SK-N-SH (cell line): Measurements from ENCODE around the gene CRIM1. TPM values are rescaled to one million over a fixed set of nuclear protein-coding genes. Genes with fewer than 3 reads are reported as not detected.
A peak's percentile ranks its signal among the peaks of the same experiment; 100 is the strongest.

Source experiments
- CTCF ChIA-PET: fragments of 300-600, 350-600 bp; formaldehyde crosslinking; extraction: SDS; loops from one replicate; lab custom pipeline; 2021; lab: Yijun Ruan, JAX
- POLR2A ChIA-PET: fragments of 350-600 bp; sonication (Branson Sonifier 250); formaldehyde crosslinking; extraction: SDS; loops from one replicate; lab custom pipeline; 2020; ENCODE audit warnings: antibody characterized with exemption, inconsistent platforms; lab: Yijun Ruan, JAX
- DNase-seq: peaks from one replicate; pipeline ENCODE4 v3.0.0; 2012
- H2AFZ ChIP-seq: fragments of 200-600 bp; sonication (generic); 2 replicates; pipeline ENCODE4 v1.8.1; 2016; ENCODE audit warnings: antibody characterized with exemption, mild to moderate bottlenecking, low read depth
- H3F3A ChIP-seq: fragments of 200-600 bp; sonication (generic); replicated peaks from 2 replicates; pipeline ENCODE3; 2016; ENCODE audit warnings: antibody characterized with exemption, mild to moderate bottlenecking; ENCODE audit not compliant: insufficient read depth
- H3K27ac ChIP-seq, 2 experiments: fragments of 200-500 bp in 1 of 2; fragments of 200-600 bp in 1 of 2; sonication (Bioruptor generic) in 1 of 2; sonication (generic), shearing (Covaris generic) in 1 of 2; 2 replicates each; pipeline versions ENCODE4 v1.5.1 to v1.6.1; 2014 to 2016; ENCODE audit warnings: low read depth in 2 of 2, inconsistent platforms in 1 of 2, low read length in 1 of 2, mild to moderate bottlenecking in 1 of 2, mixed read lengths in 1 of 2
- H3K27me3 ChIP-seq: fragments of 200-600 bp; sonication (generic), shearing (Covaris generic); 2 replicates; pipeline ENCODE4 v1.6.1; 2016; ENCODE audit warnings: mixed run types; ENCODE audit not compliant: insufficient read depth
- H3K36me3 ChIP-seq, 2 experiments: fragments of 200-500 bp in 1 of 2; fragments of 200-600 bp in 1 of 2; sonication (Bioruptor generic) in 1 of 2; sonication (generic) in 1 of 2; replicated peaks in 1 of 2; 2 replicates each; pipeline versions ENCODE3 to v1.5.1; 2014 to 2016; ENCODE audit warnings: low read length in 1 of 2, mild to moderate bottlenecking in 1 of 2; ENCODE audit not compliant: insufficient read depth in 2 of 2, control insufficient read depth in 1 of 2
- H3K4me1 ChIP-seq, 2 experiments: fragments of 200-500 bp in 1 of 2; fragments of 200-600 bp in 1 of 2; sonication (Bioruptor generic) in 1 of 2; sonication (generic), shearing (Covaris generic) in 1 of 2; 2 replicates each; pipeline versions ENCODE4 v1.5.1 to v1.6.1; 2014 to 2016; ENCODE audit warnings: low read depth in 1 of 2, low read length in 1 of 2, mixed run types in 1 of 2; ENCODE audit not compliant: insufficient read depth in 2 of 2, control insufficient read depth in 1 of 2
- H3K4me2 ChIP-seq: fragments of 200-600 bp; sonication (generic), shearing (Covaris generic); 2 replicates; pipeline ENCODE4 v1.6.1; 2017; ENCODE audit warnings: mixed run types
- H3K4me3 ChIP-seq, 2 experiments: fragments of 200-500 bp in 1 of 2; fragments of 200-600 bp in 1 of 2; sonication (Bioruptor generic) in 1 of 2; sonication (generic), shearing (Covaris generic) in 1 of 2; 2 replicates each; pipeline versions ENCODE4 v1.5.1 to v1.8.1; 2014 to 2016; ENCODE audit warnings: low read depth in 2 of 2, inconsistent platforms in 1 of 2, low read length in 1 of 2, mild to moderate bottlenecking in 1 of 2, mixed read lengths in 1 of 2, moderate library complexity in 1 of 2
- H3K79me2 ChIP-seq: fragments of 200-600 bp; sonication (generic); 2 replicates; pipeline ENCODE4 v1.8.1; 2017; ENCODE audit warnings: mild to moderate bottlenecking; ENCODE audit not compliant: insufficient read depth
- H3K9ac ChIP-seq: fragments of 200-600 bp; sonication (generic); 2 replicates; pipeline ENCODE4 v1.6.1; 2017; ENCODE audit warnings: mixed run types
- H3K9me2 ChIP-seq: fragments of 200-600 bp; sonication (generic); 2 replicates; pipeline ENCODE4 v1.6.1; 2017; ENCODE audit warnings: mixed run types
- H3K9me3 ChIP-seq: fragments of 200-600 bp; sonication (generic); 2 replicates; pipeline ENCODE4 v1.6.1; 2017; ENCODE audit warnings: mixed run types, mild to moderate bottlenecking, moderate library complexity
- H4K20me1 ChIP-seq: fragments of 200-600 bp; sonication (generic); 2 replicates; pipeline ENCODE4 v1.6.1; 2017; ENCODE audit warnings: mild to moderate bottlenecking, mixed run types; ENCODE audit not compliant: insufficient read depth
- ELF1 ChIP-seq: IDR thresholded peaks from 2 replicates; pipeline ENCODE4 v1.4.0; 2012
- FOXJ3 ChIP-seq: sonication (generic); formaldehyde crosslinking; IDR thresholded peaks from 2 replicates; pipeline ENCODE4 v1.5.1; 2020; ENCODE audit warnings: mild to moderate bottlenecking, missing genetic modification reagents
- FOXM1 ChIP-seq: IDR thresholded peaks from 2 replicates; pipeline ENCODE4 v1.4.0; 2012; ENCODE audit warnings: low read depth, mild to moderate bottlenecking
- GABPA ChIP-seq: IDR thresholded peaks from 2 replicates; pipeline ENCODE4 v1.4.0; 2012; ENCODE audit warnings: low read depth, mild to moderate bottlenecking
- GATA2 ChIP-seq: sonication (generic); formaldehyde crosslinking; IDR thresholded peaks from 2 replicates; pipeline ENCODE4 v1.5.0; 2020; ENCODE audit warnings: mild to moderate bottlenecking, missing genetic modification reagents
- MEF2A ChIP-seq: IDR thresholded peaks from 2 replicates; pipeline ENCODE4 v1.4.0; 2012; ENCODE audit warnings: low read depth, borderline replicate concordance
- NFIC ChIP-seq: IDR thresholded peaks from 2 replicates; pipeline ENCODE4 v1.4.0; 2012; ENCODE audit warnings: borderline replicate concordance
- NRF1 ChIP-seq: IDR thresholded peaks from 2 replicates; pipeline ENCODE4 v1.6.1; 2012; ENCODE audit warnings: low read depth, mild to moderate bottlenecking, low read length
- RCOR1 ChIP-seq: fragments of 150-350 bp; IDR thresholded peaks from 2 replicates; pipeline ENCODE4 v1.6.1; 2017; ENCODE audit warnings: antibody characterized with exemption, low read length
- RFX5 ChIP-seq: IDR thresholded peaks from 2 replicates; pipeline ENCODE4 v1.6.1; 2012; ENCODE audit warnings: mild to moderate bottlenecking, improper control_type of control experiment, low read length
- SIN3A ChIP-seq: IDR thresholded peaks from 2 replicates; pipeline ENCODE4 v1.6.1; 2012; ENCODE audit warnings: low read depth, mild to moderate bottlenecking, low read length, moderate library complexity, borderline replicate concordance
- SMC3 ChIP-seq: IDR thresholded peaks from 2 replicates; pipeline ENCODE4 v1.6.1; 2012; ENCODE audit warnings: low read depth, low read length, improper control_type of control experiment
- TEAD4 ChIP-seq: IDR thresholded peaks from 2 replicates; pipeline ENCODE4 v1.4.0; 2012; ENCODE audit warnings: mild to moderate bottlenecking, borderline replicate concordance; ENCODE audit not compliant: insufficient read depth
- YY1 ChIP-seq: IDR thresholded peaks from 2 replicates; pipeline ENCODE4 v1.4.0; 2012; ENCODE audit warnings: low read depth, mild to moderate bottlenecking
- WGBS: methylation state at CpG from one replicate; pipeline ENCODE4 v1.1.6; 2017; ENCODE audit warnings: low lambda C conversion rate; 5-methylcytosine and 5-hydroxymethylcytosine counted together
- polyA plus RNA-seq, 3 experiments: library from polyadenylated mRNA; depleted of rRNA; stranded (reverse); fragments of >200 nt; gene quantifications; 2 replicates each; pipeline ENCODE4 v1.2.3, GENCODE V29; 2012
- TF ChIP-seq, protein P1 (sequence below): IDR thresholded peaks from 2 replicates; pipeline ENCODE4; 2012
- TF ChIP-seq, protein P2 (sequence below): IDR thresholded peaks from 2 replicates; pipeline ENCODE4 v1.4.0; 2012; ENCODE audit warnings: low read depth, borderline replicate concordance
- TF ChIP-seq, protein P3 (sequence below): IDR thresholded peaks from 2 replicates; pipeline ENCODE4 v1.6.1; 2012; ENCODE audit warnings: mild to moderate bottlenecking, low read depth, low read length, moderate library complexity
- TF ChIP-seq, protein P4 (sequence below): fragments of 150-350 bp; IDR thresholded peaks from 2 replicates; pipeline ENCODE4 v1.6.1; 2016; ENCODE audit warnings: mild to moderate bottlenecking, low read depth, low read length

The CRIM1 gene
- polyA plus RNA-seq, 1 of the 3 experiments (the other 2 are of a cell fraction) = 244 TPM

DNA sequence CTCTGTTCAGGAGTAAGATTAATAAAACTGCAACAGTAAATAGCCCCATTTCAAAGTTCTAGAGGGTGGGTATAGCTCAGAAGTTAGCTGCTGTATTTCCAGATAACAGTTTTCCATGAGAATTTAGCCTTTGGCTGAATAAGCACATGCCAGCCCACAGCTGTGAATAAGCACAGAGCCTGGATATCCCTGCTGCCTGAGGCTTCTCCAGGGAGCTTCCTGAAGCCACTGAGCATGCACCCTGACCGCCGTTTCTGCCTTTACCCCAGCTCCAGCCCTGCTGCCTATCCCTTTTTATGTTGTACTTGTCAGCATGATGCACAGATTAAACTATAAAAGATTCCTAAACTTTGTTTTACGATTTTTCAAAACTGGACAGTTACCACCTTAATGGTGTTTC lies 157.1 kb downstream of the CRIM1 start:
- H3K79me2 ChIP-seq = peaks cover 79% of the 10 kb centered on the region
- TF ChIP-seq SIN3A = no peak
- TF ChIP-seq GABPA = no peak
- H3K9me3 ChIP-seq = no peaks in the 10 kb centered on the region
- ChIA-PET POLR2A (no interaction called here), CTCF (interaction anchor here (1.0 to 1.2 kb wide), 4 partner anchors 9 to 272 kb away, joined by 3 to 4 read pairs (median 3); no protein-coding TSS in a partner anchor)
- H3K36me3 ChIP-seq = peaks cover 77 to 97% of the 10 kb centered on the region in 2 experiments
- peaks cover 64% of the 10 kb centered on the region for H3F3A ChIP-seq
- DNase-seq = peak; percentile 25
- H3K9me2 ChIP-seq = no peaks in the 10 kb centered on the region
- no peaks in the 10 kb centered on the region for H3K27me3 ChIP-seq
- WGBS = 79% methylated on average over 3 of the region's 3 CpGs
- H2AFZ ChIP-seq = no peak overlapping the region
- H3K4me1 ChIP-seq = peaks cover 0 to 5% of the 10 kb centered on the region in 2 experiments; a peak in 2 of 4 replicates
- H3K4me3 ChIP-seq = no peak overlapping the region
- H3K9ac ChIP-seq = no peak overlapping the region
- H3K27ac ChIP-seq = no peak overlapping the region
- no peak overlapping the region for H3K4me2 ChIP-seq
- H4K20me1 ChIP-seq = no peaks in the 10 kb centered on the region

DNA sequence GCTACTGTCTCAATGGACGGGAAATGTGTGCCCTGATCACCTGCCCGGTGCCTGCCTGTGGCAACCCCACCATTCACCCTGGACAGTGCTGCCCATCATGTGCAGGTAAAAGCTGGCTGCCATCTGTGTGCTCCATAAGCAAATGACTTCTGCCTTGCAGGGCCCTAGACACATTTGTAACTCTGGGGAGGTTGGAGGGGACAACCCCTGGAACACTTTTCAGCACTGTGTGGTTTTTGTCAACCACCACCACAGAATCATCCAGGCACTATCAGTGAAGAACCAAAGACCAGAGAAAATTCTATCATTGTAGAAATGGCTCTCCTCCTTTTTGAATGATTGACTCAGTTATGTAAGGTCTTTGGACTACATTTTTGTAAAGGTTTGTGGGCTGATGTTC lies 158.1 kb downstream of the CRIM1 start:
- no peak for DNase-seq
- 84% methylated on average over 2 of the region's 2 CpGs for WGBS
- peaks cover 63% of the 10 kb centered on the region for H3F3A ChIP-seq
- no peak overlapping the region for H3K27ac ChIP-seq
- no peak overlapping the region for H3K4me2 ChIP-seq
- H3K36me3 ChIP-seq = peaks cover 81 to 97% of the 10 kb centered on the region in 2 experiments
- H3K79me2 ChIP-seq = peaks cover 79% of the 10 kb centered on the region
- TF ChIP-seq, protein P1, sequence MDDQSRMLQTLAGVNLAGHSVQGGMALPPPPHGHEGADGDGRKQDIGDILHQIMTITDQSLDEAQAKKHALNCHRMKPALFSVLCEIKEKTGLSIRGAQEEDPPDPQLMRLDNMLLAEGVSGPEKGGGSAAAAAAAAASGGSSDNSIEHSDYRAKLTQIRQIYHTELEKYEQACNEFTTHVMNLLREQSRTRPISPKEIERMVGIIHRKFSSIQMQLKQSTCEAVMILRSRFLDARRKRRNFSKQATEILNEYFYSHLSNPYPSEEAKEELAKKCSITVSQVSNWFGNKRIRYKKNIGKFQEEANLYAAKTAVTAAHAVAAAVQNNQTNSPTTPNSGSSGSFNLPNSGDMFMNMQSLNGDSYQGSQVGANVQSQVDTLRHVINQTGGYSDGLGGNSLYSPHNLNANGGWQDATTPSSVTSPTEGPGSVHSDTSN = no peak
- TF ChIP-seq NRF1 (no peak), GATA2 (no peak), ELF1 (no peak), RFX5 (no peak), MEF2A (no peak), NFIC (no peak), FOXJ3 (CRISPR knock-in tag) (no peak), FOXM1 (no peak), RCOR1 (no peak), YY1 (no peak), SMC3 (no peak), TEAD4 (no peak)
- TF ChIP-seq, protein P2, sequence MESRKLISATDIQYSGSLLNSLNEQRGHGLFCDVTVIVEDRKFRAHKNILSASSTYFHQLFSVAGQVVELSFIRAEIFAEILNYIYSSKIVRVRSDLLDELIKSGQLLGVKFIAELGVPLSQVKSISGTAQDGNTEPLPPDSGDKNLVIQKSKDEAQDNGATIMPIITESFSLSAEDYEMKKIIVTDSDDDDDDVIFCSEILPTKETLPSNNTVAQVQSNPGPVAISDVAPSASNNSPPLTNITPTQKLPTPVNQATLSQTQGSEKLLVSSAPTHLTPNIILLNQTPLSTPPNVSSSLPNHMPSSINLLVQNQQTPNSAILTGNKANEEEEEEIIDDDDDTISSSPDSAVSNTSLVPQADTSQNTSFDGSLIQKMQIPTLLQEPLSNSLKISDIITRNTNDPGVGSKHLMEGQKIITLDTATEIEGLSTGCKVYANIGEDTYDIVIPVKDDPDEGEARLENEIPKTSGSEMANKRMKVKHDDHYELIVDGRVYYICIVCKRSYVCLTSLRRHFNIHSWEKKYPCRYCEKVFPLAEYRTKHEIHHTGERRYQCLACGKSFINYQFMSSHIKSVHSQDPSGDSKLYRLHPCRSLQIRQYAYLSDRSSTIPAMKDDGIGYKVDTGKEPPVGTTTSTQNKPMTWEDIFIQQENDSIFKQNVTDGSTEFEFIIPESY = no peak
- TF ChIP-seq, protein P3, sequence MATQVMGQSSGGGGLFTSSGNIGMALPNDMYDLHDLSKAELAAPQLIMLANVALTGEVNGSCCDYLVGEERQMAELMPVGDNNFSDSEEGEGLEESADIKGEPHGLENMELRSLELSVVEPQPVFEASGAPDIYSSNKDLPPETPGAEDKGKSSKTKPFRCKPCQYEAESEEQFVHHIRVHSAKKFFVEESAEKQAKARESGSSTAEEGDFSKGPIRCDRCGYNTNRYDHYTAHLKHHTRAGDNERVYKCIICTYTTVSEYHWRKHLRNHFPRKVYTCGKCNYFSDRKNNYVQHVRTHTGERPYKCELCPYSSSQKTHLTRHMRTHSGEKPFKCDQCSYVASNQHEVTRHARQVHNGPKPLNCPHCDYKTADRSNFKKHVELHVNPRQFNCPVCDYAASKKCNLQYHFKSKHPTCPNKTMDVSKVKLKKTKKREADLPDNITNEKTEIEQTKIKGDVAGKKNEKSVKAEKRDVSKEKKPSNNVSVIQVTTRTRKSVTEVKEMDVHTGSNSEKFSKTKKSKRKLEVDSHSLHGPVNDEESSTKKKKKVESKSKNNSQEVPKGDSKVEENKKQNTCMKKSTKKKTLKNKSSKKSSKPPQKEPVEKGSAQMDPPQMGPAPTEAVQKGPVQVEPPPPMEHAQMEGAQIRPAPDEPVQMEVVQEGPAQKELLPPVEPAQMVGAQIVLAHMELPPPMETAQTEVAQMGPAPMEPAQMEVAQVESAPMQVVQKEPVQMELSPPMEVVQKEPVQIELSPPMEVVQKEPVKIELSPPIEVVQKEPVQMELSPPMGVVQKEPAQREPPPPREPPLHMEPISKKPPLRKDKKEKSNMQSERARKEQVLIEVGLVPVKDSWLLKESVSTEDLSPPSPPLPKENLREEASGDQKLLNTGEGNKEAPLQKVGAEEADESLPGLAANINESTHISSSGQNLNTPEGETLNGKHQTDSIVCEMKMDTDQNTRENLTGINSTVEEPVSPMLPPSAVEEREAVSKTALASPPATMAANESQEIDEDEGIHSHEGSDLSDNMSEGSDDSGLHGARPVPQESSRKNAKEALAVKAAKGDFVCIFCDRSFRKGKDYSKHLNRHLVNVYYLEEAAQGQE = no peak
- TF ChIP-seq, protein P4, sequence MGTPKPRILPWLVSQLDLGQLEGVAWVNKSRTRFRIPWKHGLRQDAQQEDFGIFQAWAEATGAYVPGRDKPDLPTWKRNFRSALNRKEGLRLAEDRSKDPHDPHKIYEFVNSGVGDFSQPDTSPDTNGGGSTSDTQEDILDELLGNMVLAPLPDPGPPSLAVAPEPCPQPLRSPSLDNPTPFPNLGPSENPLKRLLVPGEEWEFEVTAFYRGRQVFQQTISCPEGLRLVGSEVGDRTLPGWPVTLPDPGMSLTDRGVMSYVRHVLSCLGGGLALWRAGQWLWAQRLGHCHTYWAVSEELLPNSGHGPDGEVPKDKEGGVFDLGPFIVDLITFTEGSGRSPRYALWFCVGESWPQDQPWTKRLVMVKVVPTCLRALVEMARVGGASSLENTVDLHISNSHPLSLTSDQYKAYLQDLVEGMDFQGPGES = no peak
- TF ChIP-seq, all 33 proteins: peak for 0
- H4K20me1 ChIP-seq = no peaks in the 10 kb centered on the region
- H2AFZ ChIP-seq = no peak overlapping the region
- no peaks in the 10 kb centered on the region for H3K27me3 ChIP-seq
- no peaks in the 10 kb centered on the region for H3K9me3 ChIP-seq
- H3K4me1 ChIP-seq = peaks cover 0 to 5% of the 10 kb centered on the region in 2 experiments; a peak in 2 of 4 replicates
- no peak overlapping the region for H3K4me3 ChIP-seq
- no peaks in the 10 kb centered on the region for H3K9me2 ChIP-seq
- H3K9ac ChIP-seq = no peak overlapping the region
- ChIA-PET POLR2A (no interaction called here), CTCF (interaction anchor here (1.2 kb wide), 1 partner anchor 10 kb away, joined by 3 read pairs; no protein-coding TSS in a partner anchor)
